ENCODE data around the gene KCNAB2. TPM values are rescaled to one million over a fixed set of nuclear protein-coding genes. Genes with fewer than 3 reads are reported as not detected.

KCNAB2 gene
- total RNA-seq, 1 donor from 2014 or later = 2.2 TPM

GRCh38 chr1:6030132-6030531 is 15.6 kb upstream of the KCNAB2 start:
- H3K4me1 Mint-ChIP-seq = peaks cover 6% of the 10 kb centered on the region
- peaks cover 16% of the 10 kb centered on the region for H3K4me1 ChIP-seq
- H2AFZ ChIP-seq (replicated peaks) = no peak overlapping the region
- TF ChIP-seq CTCF (IDR thresholded peaks at IDR 0.05) (no peak), EZH2phosphoT487 (IDR thresholded peaks at IDR 0.05) (no peak), EZH2 (IDR thresholded peaks at IDR 0.05) (no peak)
- no peak overlapping the region for H3K4me3 ChIP-seq
- H3K9ac ChIP-seq = no peak overlapping the region
- no peaks in the 10 kb centered on the region for H3K36me3 Mint-ChIP-seq
- no peaks in the 10 kb centered on the region for H3K79me2 ChIP-seq (ENCODE audit: low read depth)
- H3K27ac Mint-ChIP-seq = no peak overlapping the region
- H3K4me3 Mint-ChIP-seq = no peak overlapping the region
- peaks cover 10% of the 10 kb centered on the region for H3F3A ChIP-seq (ENCODE audit: low read depth)
- no peak for DNase-seq (ENCODE audit: low spot score)
- H3K27me3 ChIP-seq = peaks cover 24% of the 10 kb centered on the region
- H3K27ac ChIP-seq = no peak overlapping the region
- peaks cover 2% of the 10 kb centered on the region for H3K27me3 Mint-ChIP-seq (ENCODE audit: insufficient read depth, low read depth)
- H3K36me3 ChIP-seq = no peaks in the 10 kb centered on the region
- H3K9me3 Mint-ChIP-seq = no peaks in the 10 kb centered on the region
- H3K9me3 ChIP-seq (ENCODE audit: low read depth) = no peaks in the 10 kb centered on the region
- no peaks in the 10 kb centered on the region for H4K20me1 ChIP-seq (ENCODE audit: low read depth)
- H3K4me2 ChIP-seq = no peak overlapping the region

GRCh38 chr1:6030547-6031261 is 15.0 kb upstream of the KCNAB2 start:
- Mint-ChIP-seq H3K36me3 (no peaks in the 10 kb centered on the region), H3K27me3 (ENCODE audit: insufficient read depth, low read depth) (peaks cover 2% of the 10 kb centered on the region), H3K9me3 (no peaks in the 10 kb centered on the region), H3K4me1 (peaks cover 7% of the 10 kb centered on the region), H3K27ac (no peak overlapping the region), H3K4me3 (no peak overlapping the region)
- Histone ChIP-seq H3K9me3 (ENCODE audit: low read depth) (no peaks in the 10 kb centered on the region), H3K36me3 (no peaks in the 10 kb centered on the region), H3K4me3 (no peak overlapping the region), H3K4me1 (peaks cover 11% of the 10 kb centered on the region), H2AFZ (replicated peaks) (no peak overlapping the region), H3K27me3 (peaks cover 24% of the 10 kb centered on the region), H3K27ac (no peak overlapping the region), H4K20me1 (ENCODE audit: low read depth) (no peaks in the 10 kb centered on the region), H3F3A (ENCODE audit: low read depth) (peaks cover 10% of the 10 kb centered on the region), H3K4me2 (no peak overlapping the region), H3K79me2 (ENCODE audit: low read depth) (no peaks in the 10 kb centered on the region), H3K9ac (no peak overlapping the region)
- DNase-seq (ENCODE audit: low spot score) = no peak
- TF ChIP-seq EZH2phosphoT487 (IDR thresholded peaks at IDR 0.05) (no peak), EZH2 (IDR thresholded peaks at IDR 0.05) (no peak), CTCF (IDR thresholded peaks at IDR 0.05) (no peak)

GRCh38 chr1:6033124-6033523 is 12.6 kb upstream of the KCNAB2 start:
- Histone ChIP-seq H3K9me3 (ENCODE audit: low read depth) (no peaks in the 10 kb centered on the region), H3K4me1 (peaks cover 4% of the 10 kb centered on the region), H3K36me3 (no peaks in the 10 kb centered on the region), H3F3A (ENCODE audit: low read depth) (peaks cover 10% of the 10 kb centered on the region), H4K20me1 (ENCODE audit: low read depth) (no peaks in the 10 kb centered on the region), H3K4me3 (no peak overlapping the region), H3K27me3 (peaks cover 24% of the 10 kb centered on the region), H3K27ac (no peak overlapping the region), H3K9ac (no peak overlapping the region), H3K4me2 (no peak overlapping the region), H2AFZ (replicated peaks) (no peak overlapping the region), H3K79me2 (ENCODE audit: low read depth) (no peaks in the 10 kb centered on the region)
- no peak for DNase-seq (ENCODE audit: low spot score)
- Mint-ChIP-seq H3K4me3 (no peak overlapping the region), H3K27ac (no peak overlapping the region), H3K27me3 (ENCODE audit: insufficient read depth, low read depth) (peaks cover 6% of the 10 kb centered on the region), H3K4me1 (peaks cover 8% of the 10 kb centered on the region), H3K9me3 (no peaks in the 10 kb centered on the region), H3K36me3 (no peaks in the 10 kb centered on the region)
- TF ChIP-seq CTCF (IDR thresholded peaks at IDR 0.05) (no peak), EZH2 (IDR thresholded peaks at IDR 0.05) (no peak), EZH2phosphoT487 (IDR thresholded peaks at IDR 0.05) (no peak)
